HG03175 (cell line): ENCODE results near the gene FPR3.
"Not testable (repeated sequence)": the region's sequence is repeated elsewhere in the genome, so short reads cannot be mapped to it uniquely, and the experiment has no call there.

Experiments
- ATAC-seq: cut with Tn5 transposase; IDR thresholded peaks from one replicate; pipeline ENCODE4 v1.9.1; 2021; ENCODE audit warnings: mild to moderate bottlenecking, moderate library complexity; ENCODE audit not compliant: unreplicated experiment

FPR3 gene, protein sequence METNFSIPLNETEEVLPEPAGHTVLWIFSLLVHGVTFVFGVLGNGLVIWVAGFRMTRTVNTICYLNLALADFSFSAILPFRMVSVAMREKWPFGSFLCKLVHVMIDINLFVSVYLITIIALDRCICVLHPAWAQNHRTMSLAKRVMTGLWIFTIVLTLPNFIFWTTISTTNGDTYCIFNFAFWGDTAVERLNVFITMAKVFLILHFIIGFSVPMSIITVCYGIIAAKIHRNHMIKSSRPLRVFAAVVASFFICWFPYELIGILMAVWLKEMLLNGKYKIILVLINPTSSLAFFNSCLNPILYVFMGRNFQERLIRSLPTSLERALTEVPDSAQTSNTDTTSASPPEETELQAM

GRCh38 chr19:51794885-51795490, at the start of gene FPR3:
FPR3 (plus strand) TSS chr19:51795157; CDS start chr19:51823749, 28,592 bp downstream.
- ATAC-seq = no peak

DNA sequence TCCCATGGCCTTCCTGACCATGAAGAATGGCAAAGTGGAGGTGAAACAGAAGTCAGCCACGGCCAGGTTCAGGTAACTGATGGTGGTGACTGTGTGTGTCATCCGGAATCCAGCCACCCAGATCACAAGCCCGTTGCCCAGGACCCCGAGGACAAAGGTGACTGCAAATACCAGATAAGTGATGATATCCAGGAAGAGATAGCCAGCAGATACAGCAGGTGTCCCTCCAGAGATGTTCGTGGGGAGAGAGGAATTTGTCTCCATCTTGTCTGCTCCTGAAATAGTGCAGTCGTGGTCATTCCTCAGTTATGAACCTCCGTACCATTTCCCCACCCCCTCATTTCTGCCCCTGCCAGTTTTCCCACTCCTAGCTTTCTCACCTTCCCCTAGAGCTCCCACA, 48.2 kb upstream of the FPR3 start:
- ATAC-seq = no peak

- no peak for ATAC-seq
Observed at GRCh38 chr19:51749979-51750378, 45.0 kb upstream of the FPR3 start.

- no peak for ATAC-seq
Observed at GRCh38 chr19:51750400-51751094, 44.4 kb upstream of the FPR3 start.

- ATAC-seq = no peak
Observed at GRCh38 chr19:51751655-51752054, 43.3 kb upstream of the FPR3 start, which contains the start of gene FPR1. FPR1 (minus strand) TSS chr19:51751878; CDS start chr19:51746994, 4,884 bp downstream.

- no peak for ATAC-seq
Observed at GRCh38 chr19:51754109-51754508, 40.8 kb upstream of the FPR3 start.

DNA sequence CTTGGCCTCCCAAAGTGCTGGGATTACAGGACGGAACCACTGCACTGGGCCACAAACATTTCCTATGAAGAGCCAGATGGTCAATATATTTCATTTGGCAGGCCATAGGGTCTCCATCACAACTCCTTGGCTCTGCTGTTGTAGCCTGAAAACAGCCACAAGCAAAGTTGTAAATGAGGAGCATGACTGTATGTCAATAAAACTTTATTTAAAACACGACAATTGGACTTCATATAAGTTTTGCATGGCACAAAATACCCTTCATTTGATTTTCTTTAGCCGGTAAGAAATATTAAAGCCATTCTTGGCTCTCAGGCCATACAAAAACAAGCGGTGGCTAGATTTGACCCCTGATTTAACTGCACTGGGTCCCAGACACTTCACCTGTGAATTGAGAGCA, 40.2 kb upstream of the FPR3 start:
- ATAC-seq = no peak

DNA sequence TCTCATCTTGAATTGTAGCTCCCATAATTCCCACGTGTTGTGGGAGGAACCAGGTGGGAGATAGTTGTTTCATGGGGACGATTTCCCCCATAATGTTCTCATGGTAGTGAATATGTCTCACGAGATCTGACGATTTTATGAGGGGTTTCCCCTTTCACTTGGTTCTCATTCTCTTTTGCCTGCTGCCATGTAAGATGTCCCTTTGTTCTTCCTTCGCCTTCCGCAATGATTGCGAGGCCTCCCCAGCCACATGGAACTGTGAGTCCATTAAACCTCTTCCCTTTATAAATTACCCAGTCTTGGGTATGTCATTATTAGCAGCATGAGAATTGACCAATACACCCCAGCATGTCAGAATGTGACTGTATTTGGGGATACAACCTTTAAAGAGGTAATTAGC, 39.4 kb upstream of the FPR3 start:
- ATAC-seq = no peak

DNA sequence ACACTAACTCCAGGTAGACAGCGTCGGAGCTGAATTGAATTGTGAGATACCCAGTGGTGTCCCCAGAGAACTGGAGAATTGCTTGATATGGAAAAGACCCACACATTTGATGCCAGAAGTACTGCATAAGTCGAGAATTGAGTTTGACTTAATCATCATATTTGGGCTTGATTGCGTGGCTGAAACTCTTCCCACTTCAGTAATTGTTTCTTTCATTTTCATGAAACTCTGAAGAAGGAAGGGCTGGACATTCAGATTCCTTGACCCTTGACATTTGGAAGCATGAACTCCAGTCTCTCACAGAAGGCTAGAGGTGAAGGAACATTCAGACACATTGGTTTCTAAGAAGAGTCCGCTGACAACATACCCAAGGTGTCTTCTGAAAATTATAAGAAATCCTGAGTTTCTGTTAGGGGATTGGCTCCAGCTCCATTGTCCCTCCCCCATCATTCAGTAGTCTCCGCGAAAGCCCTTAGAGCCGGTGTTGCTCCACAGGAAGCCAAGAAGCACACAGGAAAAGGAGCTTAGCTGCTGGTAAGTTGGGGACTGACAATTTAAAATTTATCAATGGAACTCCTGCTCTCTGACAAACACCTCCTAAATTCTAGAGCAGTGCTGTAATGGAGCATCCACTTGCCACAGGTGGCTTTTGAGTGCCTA, 34.1 kb upstream of the FPR3 start, which contains the start of gene FPR2:
Gene FPR2 (plus strand): TSS at position 484 of the 660 bp plus-strand sequence. CDS start 7,479 bp downstream, outside the sequence.
- no peak for ATAC-seq

DNA sequence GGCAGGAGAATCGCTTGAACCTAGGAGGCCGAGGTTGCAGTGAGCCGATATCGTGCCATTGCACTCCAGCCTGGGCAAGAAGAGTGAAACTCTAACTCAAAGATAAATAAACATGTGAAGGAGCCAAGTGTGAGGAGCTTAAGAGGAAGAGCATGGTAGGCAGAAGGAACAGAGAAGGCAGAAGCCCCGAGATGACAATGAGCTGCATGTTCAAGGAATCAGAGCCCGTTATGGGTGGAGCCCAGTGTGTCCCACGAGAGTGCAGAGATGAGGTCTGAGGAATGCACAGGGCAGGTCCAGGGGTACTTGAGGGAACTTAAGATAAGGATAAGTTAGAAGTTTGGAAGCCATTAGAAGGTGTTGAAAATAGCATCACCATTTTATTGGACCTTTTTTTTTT, 33.3 kb upstream of the FPR3 start:
- ATAC-seq = no peak

- no peak for ATAC-seq
Observed at GRCh38 chr19:51765086-51765485, 29.9 kb upstream of the FPR3 start.

DNA sequence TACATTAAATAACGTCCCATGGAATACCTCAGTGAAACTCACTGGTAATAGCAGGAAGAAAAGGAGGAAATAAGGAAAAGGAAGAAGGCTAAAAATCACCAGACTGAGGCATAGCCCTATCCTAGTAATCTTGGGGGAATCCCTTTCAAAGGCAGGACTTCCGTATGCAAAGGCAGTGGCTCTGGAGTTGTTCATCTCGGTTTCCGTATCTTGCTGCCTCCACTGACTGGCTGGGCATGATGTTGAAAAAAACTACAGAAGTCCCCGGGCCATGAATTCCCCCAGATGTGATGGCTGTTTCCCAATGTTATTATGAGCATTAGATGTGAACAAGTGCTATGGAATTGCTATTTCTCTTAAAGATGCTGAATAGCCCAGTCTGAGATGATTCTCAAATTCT, 28.5 kb upstream of the FPR3 start:
- no peak for ATAC-seq

GRCh38 chr19:51771376-51772130, 23.4 kb upstream of the FPR3 start:
- no peak for ATAC-seq

- ATAC-seq = no peak
Observed at GRCh38 chr19:51772977-51773376, 22.0 kb upstream of the FPR3 start.

GRCh38 chr19:51776561-51776960, 18.4 kb upstream of the FPR3 start:
- ATAC-seq = not testable (repeated sequence)

- no peak for ATAC-seq
Observed at GRCh38 chr19:51777570-51778462, 17.1 kb upstream of the FPR3 start.

- ATAC-seq = no peak
Observed at GRCh38 chr19:51779181-51779580, 15.8 kb upstream of the FPR3 start.

DNA sequence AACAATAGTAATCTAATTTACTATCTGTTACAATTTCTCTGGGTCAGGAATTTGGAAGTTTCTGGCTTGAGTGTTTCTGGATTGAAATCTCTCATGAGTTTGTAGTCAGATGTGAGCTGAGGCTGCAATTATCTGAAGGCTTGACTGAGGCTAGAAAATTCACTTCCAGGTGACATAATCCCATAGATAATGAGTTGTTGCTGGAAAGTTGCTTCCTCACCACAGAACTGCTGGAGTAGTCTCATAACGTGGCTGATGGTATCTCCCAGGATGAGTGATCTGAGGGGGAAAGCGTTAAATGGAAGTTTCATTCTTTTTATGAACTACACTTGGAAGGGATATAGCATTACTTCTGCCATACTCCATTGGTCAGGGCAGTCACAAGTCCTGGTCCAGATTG, 15.3 kb upstream of the FPR3 start:
- ATAC-seq = no peak

GRCh38 chr19:51780270-51780669, 14.7 kb upstream of the FPR3 start:
- ATAC-seq = no peak

GRCh38 chr19:51781999-51782398, 13.0 kb upstream of the FPR3 start:
- no peak for ATAC-seq
